GM18498 (cell line): ENCODE data around the gene TRIM2.

Experiments
- ATAC-seq: cut with Tn5 transposase; IDR thresholded peaks from one replicate; pipeline ENCODE4 v1.9.1; 2021; ENCODE audit warnings: mild to moderate bottlenecking, moderate library complexity; ENCODE audit not compliant: unreplicated experiment

The TRIM2 gene

DNA sequence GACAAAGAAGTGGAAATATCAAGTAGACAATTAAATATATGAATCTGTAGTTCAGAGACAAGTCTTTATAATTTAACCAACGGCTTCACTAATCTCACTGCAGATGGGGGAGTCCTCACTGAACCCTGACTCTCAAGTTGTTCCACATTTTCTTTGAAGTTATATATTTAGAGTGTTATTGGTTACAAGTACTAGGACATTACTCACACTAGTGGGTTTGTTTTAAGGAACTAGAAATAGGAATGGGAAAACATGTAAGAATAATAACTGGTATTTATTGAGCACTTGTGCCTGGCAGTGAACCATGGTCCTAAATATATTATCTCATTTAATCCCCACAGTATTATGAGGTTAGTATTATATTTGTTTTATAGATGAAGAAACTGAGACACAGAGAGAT is 162.2 kb downstream of the TRIM2 start:
- no peak for ATAC-seq

DNA sequence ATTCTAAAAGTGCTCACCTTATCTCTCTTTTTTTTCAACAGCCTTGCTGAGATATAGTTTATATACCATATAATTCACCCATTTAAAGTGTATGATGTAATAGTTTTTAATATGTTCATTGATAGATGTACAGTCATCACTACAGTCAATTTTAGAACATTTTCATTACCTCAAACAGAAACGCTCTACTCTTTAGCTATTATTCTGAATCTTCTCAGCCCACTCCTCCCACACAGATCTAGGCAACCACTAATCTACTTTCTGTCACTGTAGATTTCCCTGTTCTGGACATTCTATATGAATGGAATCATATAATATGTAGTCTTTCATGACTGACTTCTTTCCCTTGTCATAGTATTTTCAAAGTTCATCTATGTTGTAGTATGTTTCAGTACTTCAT is 162.8 kb downstream of the TRIM2 start:
- ATAC-seq: no peak

DNA sequence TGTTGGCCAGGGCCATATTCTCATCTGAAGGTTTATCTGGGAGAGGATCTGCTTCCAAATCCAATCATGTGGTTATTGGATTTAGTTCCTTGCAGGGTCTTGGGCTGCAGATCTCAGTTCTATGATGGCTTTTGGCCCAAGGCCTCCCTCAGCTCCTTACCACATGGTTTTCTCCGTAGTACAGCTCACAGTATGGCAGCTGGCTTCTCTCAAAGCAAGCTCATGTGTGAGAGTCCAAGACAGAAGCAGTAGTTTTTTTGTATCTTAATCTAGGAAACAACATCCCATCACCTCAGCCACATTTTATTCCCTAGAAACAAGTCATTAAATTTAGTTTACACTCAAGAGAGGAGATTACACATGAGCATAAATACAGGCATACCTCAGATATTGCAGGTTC is 164.8 kb downstream of the TRIM2 start:
- ATAC-seq: no peak

DNA sequence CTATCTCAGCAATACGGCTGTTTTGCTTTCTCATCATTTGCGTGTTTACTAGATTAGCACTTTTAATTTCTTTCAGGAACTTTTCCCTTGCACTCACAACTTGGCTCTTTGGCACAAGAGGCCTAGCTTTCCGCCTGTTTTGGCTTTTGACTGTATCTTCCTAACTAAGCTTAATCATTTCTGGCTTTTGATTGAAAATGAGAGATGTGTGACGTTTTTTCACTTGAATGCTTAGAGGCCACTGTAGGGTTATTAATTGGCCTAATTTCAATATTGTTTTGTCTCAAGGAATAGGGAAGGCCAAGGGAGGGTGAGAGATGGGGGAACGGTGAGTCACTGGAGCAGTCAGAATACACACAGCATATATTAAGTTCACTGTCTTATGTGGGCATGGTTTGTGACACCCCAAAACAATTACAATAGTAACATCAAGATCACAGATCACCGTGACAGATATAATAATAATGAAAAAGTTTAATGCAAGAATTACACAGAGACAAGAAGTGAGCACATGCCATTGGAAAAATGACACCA is 167.5 kb downstream of the TRIM2 start:
- ATAC-seq: no peak

DNA sequence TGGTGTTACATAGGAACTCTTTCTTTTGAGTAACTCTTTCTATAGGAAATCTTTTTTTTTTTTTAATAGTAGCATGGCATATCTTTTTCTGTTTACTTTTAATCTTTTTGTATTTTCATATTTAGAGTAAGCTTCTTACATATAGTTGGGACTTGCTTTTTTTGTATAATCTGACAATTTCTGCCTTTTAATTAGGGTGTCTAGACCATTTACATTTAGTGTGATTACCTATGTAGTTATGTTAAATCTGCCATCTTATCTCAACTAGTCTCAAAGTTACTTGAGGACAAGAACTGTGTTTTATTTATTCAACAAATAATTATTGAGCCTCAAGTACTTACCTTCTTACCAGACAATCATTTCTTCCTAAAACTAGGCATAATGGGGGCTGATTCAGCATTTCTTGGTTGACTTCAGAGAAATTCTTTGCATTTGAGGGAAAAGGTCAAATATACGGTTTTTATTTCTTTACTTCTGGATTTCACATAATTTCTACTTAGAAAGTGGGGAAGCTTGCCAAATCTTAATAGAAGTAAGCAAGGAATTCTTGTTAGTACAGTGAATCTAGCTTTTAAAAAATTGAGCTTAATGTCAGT is 168.8 kb downstream of the TRIM2 start:
- no peak for ATAC-seq

DNA sequence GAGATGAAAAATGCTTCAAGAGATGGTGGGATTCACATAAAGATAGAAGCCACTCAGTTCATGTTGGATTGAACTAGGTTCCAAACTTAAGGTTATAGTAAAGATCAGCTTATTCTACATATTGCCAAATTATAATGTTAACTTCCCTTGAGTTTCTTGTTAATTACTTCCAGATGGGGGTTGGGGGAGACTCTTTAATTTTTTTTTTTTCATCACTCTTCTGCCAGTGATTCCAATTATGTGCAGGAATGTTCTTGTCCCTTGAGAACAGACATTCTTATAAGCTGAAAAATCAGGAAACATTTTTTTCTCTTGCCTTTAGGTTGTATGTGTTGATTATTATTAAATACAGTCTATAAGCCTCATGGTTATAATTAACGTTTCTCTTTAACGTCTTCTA is 170.2 kb downstream of the TRIM2 start:
- ATAC-seq: no peak

DNA sequence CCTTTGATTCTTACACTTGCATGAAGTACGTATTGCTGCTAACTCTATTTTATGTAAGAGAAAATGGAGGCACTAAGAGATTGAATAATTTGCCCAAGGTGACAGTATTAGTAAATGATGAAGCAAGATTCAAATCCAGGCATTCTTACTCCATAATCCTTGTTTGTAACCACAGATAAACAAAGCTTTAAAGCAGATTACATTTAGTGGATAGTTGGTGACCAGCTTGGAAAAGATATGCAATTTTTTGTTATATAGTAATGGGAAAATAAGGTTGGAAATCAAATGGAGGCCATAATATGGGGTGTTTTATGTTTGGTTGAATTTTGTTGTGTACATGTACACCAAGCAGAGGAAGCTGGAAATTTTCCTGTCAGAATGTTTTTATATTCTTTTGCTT is 171.1 kb downstream of the TRIM2 start:
- ATAC-seq: no peak

DNA sequence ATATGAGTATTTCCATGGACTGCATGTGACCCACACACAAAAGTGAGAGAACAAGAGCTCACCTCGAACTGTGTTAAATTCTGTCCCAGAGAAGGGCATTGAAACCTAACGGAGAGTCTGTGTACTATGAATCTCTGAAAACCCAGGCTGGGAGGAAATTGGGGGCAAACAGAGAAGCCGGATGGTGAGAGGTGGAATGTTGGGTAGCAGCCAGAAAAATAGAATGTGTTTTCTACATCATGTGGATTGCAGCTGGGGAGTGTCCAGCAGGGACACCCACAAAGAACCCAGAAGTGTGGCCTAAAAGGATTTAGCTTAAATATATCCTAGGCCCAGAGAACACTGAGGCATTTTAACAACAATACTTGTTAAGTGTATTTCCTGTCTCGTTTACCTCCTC is 178.9 kb downstream of the TRIM2 start:
- ATAC-seq: no peak

DNA sequence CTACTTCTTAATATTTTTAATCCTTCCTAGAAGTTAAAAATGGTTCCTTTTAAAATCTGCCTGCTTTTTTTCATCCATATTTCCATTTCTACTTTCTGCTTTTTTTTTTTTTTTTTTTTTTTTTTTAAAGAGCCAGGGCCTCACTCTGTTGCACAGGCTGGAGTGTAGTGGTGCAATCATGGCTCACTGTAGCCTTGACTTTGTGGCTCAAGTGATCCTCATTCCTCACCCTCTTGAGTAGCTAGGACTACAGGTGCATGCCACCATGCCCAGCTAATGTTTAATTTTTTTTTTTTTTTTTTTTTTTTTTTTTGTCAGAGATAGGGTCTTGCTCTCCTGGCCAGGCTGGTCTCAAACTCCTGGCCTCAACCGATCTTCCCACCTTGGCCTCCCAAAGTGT is 179.9 kb downstream of the TRIM2 start:
- no peak for ATAC-seq

DNA sequence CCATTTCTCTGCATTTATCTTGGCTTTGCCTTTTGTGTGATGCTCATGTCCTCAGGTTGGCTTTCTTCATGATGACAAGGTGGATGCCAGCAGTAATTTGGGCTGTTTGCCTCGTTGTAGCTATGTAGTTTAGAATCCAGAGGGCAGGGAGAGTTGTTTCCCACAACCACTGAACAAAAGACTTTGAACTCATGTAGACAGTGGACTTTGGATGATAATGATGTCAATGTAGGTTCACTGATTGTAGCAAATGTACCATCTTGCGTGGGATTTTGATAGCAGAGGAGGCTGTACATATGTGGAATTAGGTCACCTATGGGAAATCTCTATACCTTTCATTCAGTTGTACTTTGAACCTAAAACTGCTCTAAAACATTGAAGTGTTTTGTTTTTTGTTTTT is 181.5 kb downstream of the TRIM2 start:
- no peak for ATAC-seq

DNA sequence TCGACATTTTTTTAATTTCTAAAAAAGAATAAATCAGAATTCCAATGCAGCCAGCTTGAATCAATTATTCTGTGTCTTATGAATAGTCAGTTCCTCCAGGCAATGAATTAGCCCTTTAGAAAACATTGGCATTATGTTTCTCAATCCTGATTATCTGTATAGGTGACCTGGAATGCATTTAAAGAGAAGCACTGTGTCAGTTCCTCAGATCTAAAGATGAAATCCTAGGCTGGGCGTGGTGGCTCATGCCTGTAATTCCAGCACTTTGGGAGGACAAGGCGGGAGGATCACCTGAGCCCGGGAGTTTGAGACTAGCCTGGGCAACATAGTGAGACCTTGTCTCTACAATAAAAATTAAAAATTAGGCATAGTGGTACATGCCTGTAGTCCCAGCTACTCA is 183.7 kb downstream of the TRIM2 start:
- ATAC-seq: no peak
